Loucy (cell line): ENCODE data around the gene PTPRN2.

Source experiments
- H2AFZ ChIP-seq: fragments of 200-600 bp; sonication (generic); 2 replicates; pipeline ENCODE4 v1.6.0; 2016; ENCODE audit warnings: antibody characterized with exemption, mild to moderate bottlenecking, low read length, moderate library complexity
- H3F3A ChIP-seq: fragments of 200-600 bp; 2 replicates; pipeline ENCODE4 v1.6.0; 2016; ENCODE audit warnings: antibody characterized with exemption, low read depth, mild to moderate bottlenecking
- H3K27me3 ChIP-seq: fragments of 200-600 bp; sonication (generic); 2 replicates; pipeline ENCODE4 v1.6.1; 2014; ENCODE audit warnings: low read length, mild to moderate bottlenecking; ENCODE audit not compliant: insufficient read depth, poor library complexity, severe bottlenecking
- H3K36me3 ChIP-seq: fragments of 200-600 bp; sonication (generic); 2 replicates; pipeline ENCODE4 v1.6.1; 2016; ENCODE audit warnings: low read length; ENCODE audit not compliant: insufficient read depth
- H3K4me1 ChIP-seq: fragments of 200-600 bp; sonication (generic); 2 replicates; pipeline ENCODE4 v1.5.1; 2014; ENCODE audit warnings: low read length, mild to moderate bottlenecking; ENCODE audit not compliant: insufficient read depth, poor library complexity, severe bottlenecking
- H3K4me2 ChIP-seq: fragments of 200-600 bp; sonication (generic); 2 replicates; pipeline ENCODE4 v1.6.0; 2014; ENCODE audit warnings: antibody characterized with exemption, low read length, low read depth, mild to moderate bottlenecking; ENCODE audit not compliant: poor library complexity, severe bottlenecking
- H3K4me3 ChIP-seq: fragments of 200-600 bp; sonication (generic); 2 replicates; pipeline ENCODE4 v1.5.1; 2014; ENCODE audit warnings: low read length, mild to moderate bottlenecking, mixed read lengths; ENCODE audit not compliant: poor library complexity, severe bottlenecking
- H3K79me2 ChIP-seq: fragments of 200-600 bp; sonication (generic); 2 replicates; pipeline ENCODE4 v1.6.1; 2014; ENCODE audit warnings: low read length; ENCODE audit not compliant: insufficient read depth
- H3K9ac ChIP-seq: fragments of 200-600 bp; sonication (generic); 2 replicates; pipeline ENCODE4 v1.6.0; 2014; ENCODE audit warnings: mild to moderate bottlenecking, low read depth, low read length, moderate library complexity; ENCODE audit not compliant: poor library complexity, severe bottlenecking
- H3K9me2 ChIP-seq: fragments of 200-600 bp; sonication (generic); replicated peaks from 2 replicates; pipeline ENCODE4 v1.6.1; 2016; ENCODE audit warnings: low read depth, low read length, mixed read lengths
- H3K9me3 ChIP-seq: fragments of 200-600 bp; sonication (generic); 2 replicates; pipeline ENCODE4 v1.6.1; 2014; ENCODE audit warnings: mild to moderate bottlenecking, antibody characterized with exemption, low read length, low read depth; ENCODE audit not compliant: insufficient read depth
- H4K20me1 ChIP-seq: fragments of 200-600 bp; sonication (generic); 2 replicates; pipeline ENCODE4 v1.6.0; 2014; ENCODE audit warnings: antibody characterized with exemption, low read length, mild to moderate bottlenecking; ENCODE audit not compliant: insufficient read depth, poor library complexity, severe bottlenecking
- EZH2phosphoT487 ChIP-seq: fragments of 200-600 bp; IDR thresholded peaks from 2 replicates; pipeline ENCODE4 v1.6.1; 2018; ENCODE audit warnings: antibody characterized with exemption, mild to moderate bottlenecking, moderate library complexity, borderline replicate concordance
- TF ChIP-seq, protein P1 (sequence below): fragments of 200-600 bp; sonication (generic); conservative IDR thresholded peaks from 2 replicates; pipeline ENCODE4 v1.5.1; 2014; ENCODE audit warnings: mild to moderate bottlenecking, antibody characterized with exemption, low read length

The PTPRN2 gene

DNA sequence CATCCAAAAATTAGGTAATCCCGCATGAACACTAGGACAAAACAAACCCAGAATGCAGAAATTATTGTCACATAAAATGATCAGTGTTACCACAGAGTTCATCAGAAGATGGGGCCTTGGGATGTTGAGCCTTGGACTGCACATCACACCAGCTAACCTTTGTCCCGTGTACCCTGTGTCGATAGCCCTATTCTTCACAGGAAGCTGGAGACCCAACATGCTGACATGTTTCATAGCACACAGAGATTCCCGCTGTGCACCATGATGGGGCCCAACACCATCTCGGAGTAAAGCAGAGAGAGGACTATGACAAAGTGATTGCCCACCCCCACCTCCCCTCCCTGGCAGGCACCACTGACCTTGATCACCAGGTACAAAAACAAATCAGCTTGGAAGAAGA lies 4.5 kb downstream of the PTPRN2 start:
- H4K20me1 ChIP-seq: no peaks in the 10 kb centered on the region
- H3F3A ChIP-seq: no peaks in the 10 kb centered on the region
- no peak overlapping the region for H2AFZ ChIP-seq
- no peaks in the 10 kb centered on the region for H3K9me2 ChIP-seq
- H3K9ac ChIP-seq: no peak overlapping the region
- TF ChIP-seq, protein P1, sequence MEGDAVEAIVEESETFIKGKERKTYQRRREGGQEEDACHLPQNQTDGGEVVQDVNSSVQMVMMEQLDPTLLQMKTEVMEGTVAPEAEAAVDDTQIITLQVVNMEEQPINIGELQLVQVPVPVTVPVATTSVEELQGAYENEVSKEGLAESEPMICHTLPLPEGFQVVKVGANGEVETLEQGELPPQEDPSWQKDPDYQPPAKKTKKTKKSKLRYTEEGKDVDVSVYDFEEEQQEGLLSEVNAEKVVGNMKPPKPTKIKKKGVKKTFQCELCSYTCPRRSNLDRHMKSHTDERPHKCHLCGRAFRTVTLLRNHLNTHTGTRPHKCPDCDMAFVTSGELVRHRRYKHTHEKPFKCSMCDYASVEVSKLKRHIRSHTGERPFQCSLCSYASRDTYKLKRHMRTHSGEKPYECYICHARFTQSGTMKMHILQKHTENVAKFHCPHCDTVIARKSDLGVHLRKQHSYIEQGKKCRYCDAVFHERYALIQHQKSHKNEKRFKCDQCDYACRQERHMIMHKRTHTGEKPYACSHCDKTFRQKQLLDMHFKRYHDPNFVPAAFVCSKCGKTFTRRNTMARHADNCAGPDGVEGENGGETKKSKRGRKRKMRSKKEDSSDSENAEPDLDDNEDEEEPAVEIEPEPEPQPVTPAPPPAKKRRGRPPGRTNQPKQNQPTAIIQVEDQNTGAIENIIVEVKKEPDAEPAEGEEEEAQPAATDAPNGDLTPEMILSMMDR: no peak
- no peak for TF ChIP-seq EZH2phosphoT487
- no peaks in the 10 kb centered on the region for H3K36me3 ChIP-seq
- H3K4me3 ChIP-seq: no peak overlapping the region
- H3K27me3 ChIP-seq: no peaks in the 10 kb centered on the region
- no peak overlapping the region for H3K4me2 ChIP-seq
- peaks cover 8% of the 10 kb centered on the region for H3K4me1 ChIP-seq
- H3K9me3 ChIP-seq: no peaks in the 10 kb centered on the region; the same call in 1 of the 2 replicates
- H3K79me2 ChIP-seq: no peaks in the 10 kb centered on the region

DNA sequence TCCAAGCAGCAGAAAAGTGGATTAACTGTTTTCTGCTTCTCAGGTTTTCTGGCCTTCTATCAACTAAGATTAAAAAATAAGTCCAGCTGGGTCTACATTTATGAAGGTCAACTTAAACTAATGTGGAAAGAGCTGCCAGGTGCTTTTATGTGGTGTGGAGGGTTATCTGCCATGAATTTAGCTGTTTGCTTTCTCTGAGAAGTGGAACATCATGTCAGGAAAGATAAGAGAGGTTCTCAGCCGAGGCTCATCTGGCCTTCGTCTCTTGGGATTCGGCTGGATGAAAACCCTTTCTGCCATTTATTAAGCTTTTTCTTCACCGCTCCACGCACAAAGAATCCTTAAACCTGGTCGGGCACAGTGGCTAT lies 5.5 kb downstream of the PTPRN2 start:
- H3K4me2 ChIP-seq: peak overlapping the region; percentile 48

DNA sequence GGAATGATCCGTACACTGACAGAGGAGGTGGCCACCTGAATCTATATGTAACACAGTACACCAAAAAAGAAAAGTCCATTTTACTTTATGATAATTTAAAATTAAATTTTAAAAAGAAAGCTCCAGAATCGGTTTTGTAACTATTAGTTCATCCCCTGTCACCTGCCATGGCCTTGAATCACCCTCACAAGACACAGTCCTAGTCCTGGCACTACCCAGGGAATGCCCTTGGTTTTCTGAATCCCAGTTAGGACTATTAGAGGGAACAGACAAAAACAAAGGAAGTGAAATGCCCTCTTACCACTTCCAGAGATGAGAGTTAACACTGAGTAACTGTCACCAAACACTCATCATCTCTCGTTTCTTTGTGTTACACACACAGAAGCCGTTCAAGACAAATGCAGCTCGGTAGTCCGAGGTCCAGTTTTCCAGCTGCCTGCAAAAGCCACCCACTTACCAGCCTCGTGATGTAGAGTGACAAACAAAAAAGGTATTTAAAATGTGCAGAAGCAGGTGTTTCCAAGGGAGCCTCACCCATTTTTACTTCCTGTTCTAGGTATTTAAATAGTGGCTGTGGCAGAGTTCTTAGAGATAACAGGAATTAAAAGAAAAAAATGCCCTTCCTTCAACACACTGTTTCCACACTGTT lies 6.1 kb downstream of the PTPRN2 start:
- H3K4me1 ChIP-seq: peaks cover 8% of the 10 kb centered on the region
- H3K27me3 ChIP-seq: no peaks in the 10 kb centered on the region
- no peaks in the 10 kb centered on the region for H3F3A ChIP-seq
- H3K36me3 ChIP-seq: no peaks in the 10 kb centered on the region
- H4K20me1 ChIP-seq: no peaks in the 10 kb centered on the region
- peak overlapping the region; percentile 48 for H3K4me2 ChIP-seq
- no peak overlapping the region for H2AFZ ChIP-seq
- no peak for TF ChIP-seq EZH2phosphoT487
- TF ChIP-seq, protein P1: no peak
- no peak overlapping the region for H3K4me3 ChIP-seq
- no peaks in the 10 kb centered on the region for H3K79me2 ChIP-seq
- H3K9me2 ChIP-seq: no peaks in the 10 kb centered on the region
- H3K9ac ChIP-seq: no peak overlapping the region
- H3K9me3 ChIP-seq: no peaks in the 10 kb centered on the region; the same call in 1 of the 2 replicates

More for the DNA sequence above, 5.5 kb downstream of the PTPRN2 start:
- Histone ChIP-seq H3K79me2 (no peaks in the 10 kb centered on the region), H3K36me3 (no peaks in the 10 kb centered on the region), H3K9me3 (no peaks in the 10 kb centered on the region; the same call in 1 of the 2 replicates), H3K4me3 (no peak overlapping the region), H3F3A (no peaks in the 10 kb centered on the region), H3K9me2 (no peaks in the 10 kb centered on the region), H3K27me3 (no peaks in the 10 kb centered on the region), H3K4me1 (peaks cover 8% of the 10 kb centered on the region), H2AFZ (no peak overlapping the region), H3K9ac (no peak overlapping the region), H4K20me1 (no peaks in the 10 kb centered on the region)
- TF ChIP-seq, protein P1: no peak
- no peak for TF ChIP-seq EZH2phosphoT487
